IPS-11a (cell line): ENCODE measurements around the gene CD79A.
A peak's percentile ranks its signal among the peaks of the same experiment; 100 is the strongest.

ENCODE experiments used
- H3K4me3 ChIP-seq: one replicate; pipeline ENCODE4 v1.5.1; 2013; ENCODE audit warnings: low read depth, low read length, control low read depth

CD79A gene

DNA sequence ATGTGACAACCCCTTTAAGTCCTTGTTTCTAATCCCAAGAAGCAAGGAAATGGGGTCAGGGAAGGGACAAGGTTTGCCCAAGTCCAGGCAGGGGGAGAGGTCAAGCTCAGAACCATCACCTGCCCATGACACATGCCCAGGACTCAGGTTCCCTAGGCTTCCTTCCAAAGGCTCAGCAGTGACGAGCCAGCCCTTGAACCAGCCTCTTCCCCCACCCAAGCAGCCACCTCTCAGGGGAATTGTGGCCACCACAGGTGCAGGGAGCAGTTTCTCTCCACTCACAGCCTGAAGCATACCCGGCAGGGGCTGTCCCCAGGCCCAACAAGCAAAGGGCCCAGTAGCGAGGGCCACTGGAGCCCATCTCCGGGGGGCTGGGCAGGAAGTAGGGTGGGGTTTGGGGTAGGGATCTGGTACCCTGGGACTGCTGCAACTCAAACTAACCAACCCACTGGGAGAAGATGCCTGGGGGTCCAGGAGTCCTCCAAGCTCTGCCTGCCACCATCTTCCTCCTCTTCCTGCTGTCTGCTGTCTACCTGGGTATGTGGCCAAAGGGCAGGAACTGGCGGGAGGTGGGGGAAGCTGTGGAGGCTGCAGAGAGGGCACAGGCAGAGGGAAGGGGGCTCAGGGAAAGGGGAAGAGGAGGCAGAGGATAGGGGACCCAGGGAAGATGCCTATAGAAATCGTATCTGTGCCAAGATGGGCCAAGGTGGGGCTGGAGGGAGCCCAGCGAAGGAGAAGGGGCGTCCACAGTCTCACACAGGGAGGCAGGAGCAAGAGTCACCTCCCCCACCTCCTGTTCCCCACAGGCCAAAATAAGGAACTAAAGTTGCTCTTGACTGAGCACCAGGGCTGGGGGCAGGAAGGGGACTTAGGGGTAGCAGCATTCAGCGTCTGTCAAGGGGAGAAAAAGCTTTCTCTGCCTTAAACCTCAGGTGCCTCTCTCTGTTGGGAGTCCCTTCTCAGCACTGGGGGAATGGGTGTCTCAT, at the start of gene CD79A:
Gene CD79A, plus strand, starts transcription at position 433 of the 986 bp plus-strand sequence. Its CDS starts 26 bp downstream, at position 459.
- no peak within 1 kb of the TSS for H3K4me3 ChIP-seq

DNA sequence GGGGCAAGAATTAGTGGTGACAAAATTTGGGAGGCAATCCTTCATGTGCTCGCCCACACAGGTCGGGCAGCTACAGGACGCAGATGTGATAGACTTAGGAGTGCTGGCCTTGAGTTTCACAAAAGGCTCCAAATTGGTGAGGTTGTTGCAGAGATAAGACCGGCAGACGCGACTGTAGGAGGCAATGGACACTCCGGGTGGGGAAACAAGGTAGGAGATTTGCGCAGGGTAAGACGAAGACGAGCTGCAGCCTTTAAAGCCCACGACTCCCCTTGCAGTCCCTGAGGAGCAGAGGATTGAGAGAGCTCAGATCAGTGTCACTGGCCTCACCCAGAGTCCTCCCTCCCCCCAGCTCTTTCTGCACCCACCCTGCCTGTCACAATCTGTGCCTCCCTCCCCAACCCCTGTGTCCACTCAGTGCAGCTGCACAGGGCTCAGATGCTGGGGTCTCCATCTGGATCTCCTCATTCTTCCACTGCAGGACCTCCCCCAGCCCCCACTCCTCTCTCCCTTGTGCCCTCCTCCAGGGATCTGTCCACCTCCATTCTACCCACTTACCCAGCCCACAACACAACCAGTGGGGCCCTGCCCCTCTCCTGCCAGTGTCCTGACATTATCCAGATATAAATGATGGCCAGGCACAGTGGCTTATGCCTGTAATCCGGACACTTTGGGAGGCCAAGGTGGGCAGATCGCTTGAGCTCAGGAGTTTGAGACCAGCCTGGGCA, 38.9 kb upstream of the CD79A start:
- no peak overlapping the region for H3K4me3 ChIP-seq

DNA sequence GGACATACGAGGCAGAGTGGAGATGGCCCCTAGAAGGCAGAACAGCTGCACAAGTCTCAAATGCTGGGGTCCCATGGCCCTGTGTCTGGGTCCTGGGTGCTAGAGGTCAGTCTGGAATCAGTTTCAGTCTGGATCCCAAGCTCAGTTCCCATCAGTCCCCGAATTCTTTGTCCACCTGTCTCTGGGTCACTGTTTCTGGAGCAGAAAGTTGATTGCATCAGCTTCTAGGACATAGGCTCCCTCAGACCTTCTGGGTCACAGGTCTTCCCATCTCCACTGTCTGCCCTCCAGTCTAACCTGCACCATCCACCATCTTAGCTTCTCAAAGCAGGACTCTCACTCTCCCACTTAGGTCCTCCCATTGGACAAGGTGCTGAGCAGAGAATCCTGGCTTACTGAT, 37.9 kb upstream of the CD79A start:
- no peak overlapping the region for H3K4me3 ChIP-seq

DNA sequence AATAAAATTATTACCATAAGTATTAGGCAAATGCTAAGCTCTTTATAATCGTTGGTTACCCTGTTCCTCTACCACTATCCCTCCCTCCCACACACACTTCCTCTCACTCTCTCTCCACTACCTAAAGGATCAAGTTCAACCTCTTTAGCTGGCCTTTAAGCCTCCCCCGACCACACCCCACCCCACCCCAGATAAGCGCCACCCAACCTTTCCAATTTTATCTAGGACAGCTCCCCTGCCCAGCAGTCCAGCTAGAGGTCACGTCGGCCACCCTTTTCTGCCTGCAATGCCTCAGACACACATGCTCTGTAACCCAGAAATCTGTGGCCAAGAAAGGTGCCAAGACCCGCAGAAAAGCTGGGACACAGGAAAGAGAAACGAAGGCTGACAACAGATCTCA, 33.7 kb upstream of the CD79A start:
- H3K4me3 ChIP-seq, result no peak overlapping the region

DNA sequence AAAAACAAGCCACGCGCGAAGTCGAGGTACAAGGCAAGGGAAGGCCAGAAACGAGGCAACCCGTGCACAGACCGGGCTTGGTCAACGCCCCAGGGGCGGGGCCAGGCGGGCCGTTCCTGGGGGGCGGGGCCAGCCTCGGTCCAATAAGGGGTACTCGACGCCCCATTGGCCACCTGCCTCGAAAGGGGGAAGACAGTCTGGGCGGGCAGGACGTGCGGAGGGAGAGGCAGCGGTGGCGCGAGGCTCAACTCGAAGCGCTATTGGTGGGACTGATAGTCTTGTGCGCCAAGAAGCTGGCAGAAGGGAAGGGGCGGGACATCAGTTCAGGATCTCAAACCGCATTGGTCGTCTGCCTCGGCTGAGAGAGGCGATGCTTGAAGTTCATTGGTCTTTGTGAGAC, 32.5 kb upstream of the CD79A start, which contains the start of gene LYPD4:
Gene LYPD4, minus strand, starts transcription at position 83 of the 400 bp plus-strand sequence. CDS start 5,398 bp downstream, outside the sequence.
- no peak within 1 kb of the TSS for H3K4me3 ChIP-seq

DNA sequence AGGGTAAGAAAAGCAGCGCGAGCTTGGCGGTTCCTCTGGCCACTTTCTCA, 32.3 kb upstream of the CD79A start, which contains the start of gene DMRTC2:
Gene DMRTC2, plus strand, starts transcription at position 42 of the 50 bp plus-strand sequence. CDS start 2,387 bp downstream, outside the sequence.
- H3K4me3 ChIP-seq, result no peak within 1 kb of the TSS

DNA sequence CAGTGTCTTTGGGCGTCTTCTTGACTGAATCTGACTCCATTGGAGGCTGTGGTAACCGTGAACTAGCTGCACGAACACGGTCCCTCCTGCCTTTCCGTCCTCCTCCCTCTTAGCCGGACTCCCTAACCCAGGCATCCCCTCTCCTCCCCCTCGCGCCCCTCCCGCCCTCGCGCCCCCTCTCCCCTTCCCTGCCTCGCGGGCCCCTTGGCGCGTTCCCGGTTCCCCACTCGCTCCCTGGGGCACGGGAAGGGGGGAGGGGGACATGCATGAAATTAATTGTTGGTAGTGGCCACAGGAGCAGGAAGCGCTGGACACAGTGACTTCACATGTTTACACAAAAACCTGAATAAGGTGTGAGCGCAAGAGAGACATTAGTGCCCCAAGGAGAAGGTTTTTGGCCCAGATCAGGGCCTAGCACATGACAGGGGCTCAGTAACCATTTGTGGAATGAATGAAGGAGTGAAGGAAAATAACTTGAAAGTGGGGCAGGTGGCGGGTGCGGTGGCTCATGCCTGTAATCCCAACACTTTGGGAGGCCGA, 32.0 kb upstream of the CD79A start:
- H3K4me3 ChIP-seq, result no peak overlapping the region

DNA sequence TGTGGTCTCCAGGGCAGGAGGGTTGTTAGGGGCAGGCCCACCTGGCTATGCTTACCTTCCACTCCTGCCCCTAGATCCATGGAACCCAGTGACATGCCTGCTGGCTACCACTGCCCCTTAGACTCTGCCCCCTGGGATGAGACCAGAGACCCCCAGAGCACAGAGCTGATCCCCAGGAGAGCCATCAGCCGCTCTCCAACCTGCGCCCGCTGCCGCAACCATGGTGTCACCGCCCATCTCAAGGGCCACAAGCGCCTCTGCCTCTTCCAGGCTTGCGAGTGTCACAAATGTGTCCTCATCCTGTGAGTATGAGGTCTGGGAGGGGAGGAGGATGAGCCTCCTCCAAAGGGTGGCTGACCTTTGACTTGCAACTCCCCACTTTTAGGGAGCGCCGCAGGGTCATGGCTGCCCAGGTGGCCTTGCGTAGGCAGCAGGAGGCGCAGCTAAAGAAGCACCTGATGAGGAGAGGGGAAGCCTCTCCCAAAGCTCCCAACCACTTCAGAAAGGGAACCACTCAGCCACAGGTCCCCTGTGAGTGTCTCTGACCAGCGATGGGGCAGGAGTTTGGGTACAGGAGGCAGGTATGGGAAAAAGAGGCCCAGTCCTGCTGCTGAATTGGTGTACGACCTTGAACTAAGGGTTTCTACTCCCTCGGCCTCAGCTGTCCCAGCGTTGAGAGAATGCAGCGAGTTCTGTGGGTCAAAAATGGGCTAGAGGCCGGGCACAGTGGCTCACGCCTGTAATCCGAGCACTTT, 29.6 kb upstream of the CD79A start:
- H3K4me3 ChIP-seq, result no peak overlapping the region

DNA sequence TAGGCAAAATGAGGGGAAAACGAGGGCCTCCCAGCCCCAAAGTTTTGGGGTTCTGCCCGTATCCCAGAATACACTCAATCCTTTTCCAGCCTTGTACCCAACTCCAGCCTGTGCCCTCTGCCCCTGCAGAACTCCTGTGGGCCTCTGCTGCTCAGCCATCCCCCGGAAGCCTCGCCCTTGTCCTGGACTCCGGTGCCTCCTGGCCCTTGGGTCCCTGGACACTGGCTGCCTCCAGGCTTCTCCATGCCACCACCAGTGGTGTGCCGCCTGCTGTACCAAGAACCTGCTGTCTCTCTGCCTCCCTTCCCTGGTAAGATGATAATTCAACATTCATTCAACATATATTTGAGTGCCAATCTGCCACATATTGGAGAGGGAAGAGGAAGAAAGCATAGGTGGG, 28.4 kb upstream of the CD79A start:
- no peak overlapping the region for H3K4me3 ChIP-seq

DNA sequence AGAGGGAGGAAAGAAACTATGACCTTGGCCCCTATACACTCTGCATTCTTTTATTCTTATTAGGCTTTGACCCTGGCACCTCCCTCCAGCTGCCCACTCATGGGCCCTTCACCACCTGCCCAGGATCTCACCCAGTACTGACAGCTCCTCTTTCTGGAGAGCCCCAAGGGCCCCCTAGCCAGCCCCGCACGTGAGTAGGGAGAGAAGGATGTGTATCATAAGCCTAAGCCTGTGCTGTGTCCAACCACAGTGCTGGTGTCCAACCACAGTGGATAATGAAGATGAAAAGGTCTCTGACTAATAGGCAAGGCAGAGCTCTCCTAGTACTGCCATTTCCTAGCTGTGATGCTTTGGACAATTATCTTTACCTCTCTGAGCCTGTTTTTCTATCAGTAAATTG, 28.0 kb upstream of the CD79A start:
- no peak overlapping the region for H3K4me3 ChIP-seq

DNA sequence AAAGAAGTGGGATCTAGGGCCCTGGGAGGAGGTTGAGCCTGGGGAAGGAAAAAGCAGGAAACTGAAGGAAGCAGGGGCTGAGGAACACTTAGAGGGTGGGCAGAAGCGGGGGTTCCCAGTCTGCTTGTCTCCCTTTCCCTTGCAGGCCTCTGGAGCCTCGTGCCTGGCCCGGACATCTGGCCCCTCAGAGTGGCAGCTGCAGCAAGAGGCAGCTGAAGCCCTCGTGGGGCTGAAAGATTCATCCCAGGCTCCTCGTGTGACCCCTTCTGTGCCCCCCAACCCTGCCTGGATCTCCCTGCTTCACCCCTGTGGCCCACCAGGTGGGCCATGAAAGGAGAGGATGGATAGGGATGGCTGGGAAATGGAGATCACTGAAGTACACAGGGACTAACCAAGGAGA, 26.7 kb upstream of the CD79A start:
- no peak overlapping the region for H3K4me3 ChIP-seq

DNA sequence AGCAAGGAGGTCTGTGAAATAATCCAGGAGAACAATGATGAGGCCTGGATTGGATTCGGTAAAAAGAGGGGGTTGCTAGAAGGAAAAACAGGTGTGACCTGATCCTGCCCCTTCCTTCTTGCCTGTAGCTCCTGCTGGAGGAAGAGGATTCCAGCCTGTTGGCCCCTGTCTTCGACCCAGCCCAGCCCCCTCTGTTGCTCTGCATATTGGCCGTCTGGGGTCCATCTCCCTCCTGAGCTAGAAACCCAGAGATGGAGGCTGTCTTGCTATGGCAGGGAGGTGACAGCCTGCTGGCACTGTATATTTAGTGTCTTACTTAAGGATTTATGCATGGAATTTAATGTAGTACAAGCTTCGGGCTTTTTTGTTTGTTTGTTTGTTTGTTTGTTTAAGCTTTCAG, 25.6 kb upstream of the CD79A start:
- H3K4me3 ChIP-seq, result no peak overlapping the region

DNA sequence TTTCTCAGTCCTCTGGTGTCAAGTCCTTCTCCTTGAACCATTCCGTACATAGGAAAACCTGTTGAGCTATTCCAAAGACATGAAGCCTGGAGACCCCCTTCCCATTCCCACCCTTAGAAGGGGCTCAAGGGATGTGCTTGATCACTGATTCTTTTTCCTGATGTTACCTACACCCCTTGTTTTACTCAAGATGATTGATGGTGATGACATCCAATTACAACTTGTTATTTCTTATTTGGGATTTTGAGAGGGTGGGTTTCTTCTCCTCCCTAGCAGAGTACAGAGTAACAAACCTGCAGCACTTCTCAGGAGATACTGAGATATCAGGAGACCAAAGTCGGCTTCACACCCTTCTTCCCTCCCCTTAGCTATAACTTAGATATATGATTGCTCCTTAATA, 23.7 kb upstream of the CD79A start:
- H3K4me3 ChIP-seq, result no peak overlapping the region

DNA sequence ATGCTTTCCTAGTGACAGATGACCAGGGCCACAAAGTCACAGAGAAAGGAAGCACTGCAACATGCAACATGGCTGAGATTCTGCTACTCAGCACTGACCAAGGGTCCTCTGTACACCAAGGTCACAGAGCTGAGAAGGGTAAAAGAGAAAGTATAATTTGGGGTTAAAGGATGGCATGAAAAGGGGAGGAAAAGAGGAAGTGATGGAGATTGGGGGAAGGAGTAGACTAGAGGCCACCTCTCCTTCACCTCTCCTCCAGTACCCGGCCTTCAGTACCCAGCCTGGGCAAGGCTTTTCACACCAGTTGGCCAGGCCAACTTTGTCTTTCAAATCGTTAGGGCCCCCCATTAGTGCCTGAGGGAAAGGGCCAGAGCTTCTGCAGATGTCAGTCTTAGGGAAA, 23.3 kb upstream of the CD79A start:
- no peak overlapping the region for H3K4me3 ChIP-seq

DNA sequence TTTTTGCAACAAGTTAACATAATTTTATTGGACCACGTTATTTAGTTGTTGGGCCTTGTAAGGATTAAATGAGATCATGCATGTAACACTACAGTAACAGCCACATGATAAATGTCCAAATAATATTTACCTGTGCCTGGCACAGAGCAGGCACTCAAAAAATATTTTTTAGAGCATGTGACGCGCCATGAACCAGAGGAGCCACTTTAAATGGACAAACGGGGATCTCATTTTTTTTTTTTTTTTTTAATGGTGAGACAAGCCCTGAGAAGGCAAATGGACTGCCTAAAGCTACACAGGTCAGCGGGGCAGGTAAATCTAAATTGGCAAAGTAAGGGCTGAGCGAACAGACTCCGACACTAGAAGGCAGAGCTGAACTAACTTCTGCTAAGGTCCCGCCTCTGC, 17.9 kb upstream of the CD79A start:
- H3K4me3 ChIP-seq, result peak overlapping the region; percentile 20

DNA sequence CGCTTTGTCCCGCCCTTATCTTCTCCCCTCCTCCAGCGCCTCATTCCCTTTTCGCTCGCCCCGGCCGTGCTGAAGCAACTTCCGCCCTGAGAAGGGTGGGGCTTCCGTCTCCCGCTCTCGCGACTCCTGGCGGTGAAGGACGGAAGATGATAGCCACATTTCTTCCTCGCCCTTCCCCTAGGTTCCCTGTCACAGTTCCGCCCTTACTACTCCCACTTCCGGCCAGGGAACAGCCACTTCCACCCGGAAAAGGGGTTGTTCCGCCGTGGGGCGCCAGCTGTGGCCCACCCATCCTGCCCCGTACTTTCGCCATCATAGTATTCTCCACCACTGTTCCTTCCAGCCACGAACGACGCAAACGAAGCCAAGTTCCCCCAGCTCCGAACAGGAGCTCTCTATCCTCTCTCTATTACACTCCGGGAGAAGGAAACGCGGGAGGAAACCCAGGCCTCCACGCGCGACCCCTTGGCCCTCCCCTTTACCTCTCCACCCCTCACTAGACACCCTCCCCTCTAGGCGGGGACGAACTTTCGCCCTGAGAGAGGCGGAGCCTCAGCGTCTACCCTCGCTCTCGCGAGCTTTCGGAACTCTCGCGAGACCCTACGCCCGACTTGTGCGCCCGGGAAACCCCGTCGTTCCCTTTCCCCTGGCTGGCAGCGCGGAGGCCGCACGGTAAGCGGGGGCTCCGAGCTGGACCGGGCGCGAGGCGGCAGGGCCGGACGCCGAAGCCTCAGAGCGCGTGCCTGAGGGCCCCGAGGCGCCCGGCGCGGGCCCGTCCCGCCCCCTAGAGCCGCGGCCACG, 17.3 kb upstream of the CD79A start, which contains the start of gene RPS19:
Gene RPS19, plus strand, starts transcription at position 638 of the 801 bp plus-strand sequence. CDS start 520 bp downstream, outside the sequence.
- peak within 1 kb of the TSS; percentile 97 for H3K4me3 ChIP-seq

DNA sequence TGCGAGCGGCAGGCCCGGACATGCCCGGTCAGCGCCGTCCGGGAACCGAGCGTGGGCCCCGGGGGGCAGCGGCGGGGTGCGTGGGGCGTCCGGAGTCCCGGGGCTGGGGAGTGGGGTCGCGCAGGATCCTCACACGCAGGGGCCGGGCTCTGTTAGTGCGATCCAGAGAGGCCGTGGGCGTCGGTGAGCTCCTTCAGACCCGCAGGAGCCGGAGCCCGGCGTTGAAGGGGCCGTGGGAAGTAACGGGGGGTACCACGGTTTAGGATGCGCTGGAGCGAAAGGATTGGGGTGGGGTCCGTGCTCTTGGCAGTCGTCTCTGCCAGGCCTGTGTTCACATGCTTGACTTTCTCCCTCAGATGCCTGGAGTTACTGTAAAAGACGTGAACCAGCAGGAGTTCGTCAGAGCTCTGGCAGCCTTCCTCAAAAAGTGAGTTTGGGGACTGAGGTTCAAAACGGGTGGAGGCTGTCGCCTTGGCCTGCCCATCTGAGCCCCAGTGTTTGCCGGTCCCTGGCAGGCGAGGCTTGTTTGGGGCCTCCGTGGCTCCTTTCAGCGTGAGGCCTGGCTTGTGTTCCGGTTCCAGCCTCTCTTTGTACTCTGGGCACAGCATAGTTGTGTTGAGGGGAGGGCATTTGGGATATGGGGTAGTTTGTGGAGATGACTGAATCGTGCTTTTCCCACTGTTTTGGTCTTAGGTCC, 16.5 kb upstream of the CD79A start:
- H3K4me3 ChIP-seq, result peak overlapping the region; percentile 97

DNA sequence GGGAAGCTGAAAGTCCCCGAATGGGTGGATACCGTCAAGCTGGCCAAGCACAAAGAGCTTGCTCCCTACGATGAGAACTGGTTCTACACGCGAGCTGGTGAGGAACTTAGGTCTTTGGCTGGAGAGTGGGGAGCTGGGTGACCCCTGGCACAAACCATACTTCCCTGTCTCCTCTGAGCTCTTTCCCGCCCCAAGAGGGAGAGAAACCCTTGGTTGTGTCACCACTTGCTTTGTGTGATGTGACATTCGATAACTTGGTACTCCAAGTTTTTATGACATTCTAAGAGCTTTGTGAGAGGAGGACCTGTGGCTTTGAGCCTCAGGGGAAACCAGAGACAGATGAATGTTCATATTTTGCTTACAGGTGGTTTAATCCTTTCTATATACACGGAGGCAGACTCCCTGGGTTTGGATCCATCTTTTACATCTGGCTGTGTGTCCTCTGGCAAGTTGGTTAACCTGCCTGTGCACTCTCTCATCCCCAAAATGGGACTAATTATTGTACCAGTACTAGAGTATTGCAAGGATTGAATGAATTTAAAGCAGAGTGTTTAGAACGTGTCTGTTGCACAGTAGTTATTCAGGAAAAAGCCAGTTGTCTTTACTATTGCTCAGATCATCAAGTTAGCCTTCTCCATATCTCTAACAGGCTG, 15.8 kb upstream of the CD79A start:
- peak overlapping the region; percentile 97 for H3K4me3 ChIP-seq

DNA sequence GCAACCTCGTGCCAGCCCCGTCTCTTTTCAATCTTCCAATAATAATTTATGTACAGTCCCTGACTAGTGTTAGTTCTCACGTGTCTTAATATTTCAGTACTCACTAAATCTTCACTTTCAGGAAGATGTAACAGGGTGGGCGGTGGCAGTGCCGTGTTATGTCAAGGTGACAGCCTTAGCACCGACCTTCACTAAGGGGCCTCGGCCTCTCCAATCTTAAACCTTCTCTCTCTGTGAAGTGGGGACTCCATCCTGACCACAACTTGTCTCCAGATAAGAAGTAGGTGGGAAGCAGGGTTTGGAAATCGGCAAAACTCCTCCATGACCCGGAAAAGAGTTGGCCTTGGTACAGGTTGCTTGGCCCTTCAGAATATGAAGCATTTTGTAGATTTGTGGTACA, 15.2 kb upstream of the CD79A start:
- H3K4me3 ChIP-seq, result peak overlapping the region; percentile 6
